Measurements from ENCODE around the gene KCNMB2. TPM values are rescaled to one million over a fixed set of nuclear protein-coding genes. Genes with fewer than 3 reads are reported as not detected.
A peak's percentile ranks its signal among the peaks of the same experiment; 100 is the strongest.

KCNMB2 gene
- total RNA-seq, 1 experiment from 2014 or later, result not detected

GRCh38 chr3:178537122-178537705 lies 978 bp downstream of the KCNMB2 start:
- POLR2A ChIA-PET, result no interaction called here

GRCh38 chr3:178538056-178538455 lies 1.8 kb downstream of the KCNMB2 start:
- CTCF ChIA-PET, result no interaction called here
- Mint-ChIP-seq H3K27ac (no peak overlapping the region), H3K4me1 (peaks cover 62% of the 10 kb centered on the region), H3K4me3 (no peak overlapping the region), H3K36me3 (no peaks in the 10 kb centered on the region), H3K9me3 (no peaks in the 10 kb centered on the region), H3K27me3 (ENCODE audit: low read depth) (no peaks in the 10 kb centered on the region)
- POLR2A ChIA-PET, result no interaction called here
- DNase-seq (ENCODE audit: low spot score) (no peak), ATAC-seq (no peak)
- TF ChIP-seq ATF1 (CRISPR knock-in tag; IDR thresholded peaks at IDR 0.05), result no peak
- no peak for TF ChIP-seq ATF6 (CRISPR knock-in tag; IDR thresholded peaks at IDR 0.05)
- TF ChIP-seq MXD4 (CRISPR knock-in tag; IDR thresholded peaks at IDR 0.05; ENCODE audit: borderline replicate concordance), result no peak
- TF ChIP-seq ZNF425 (CRISPR knock-in tag; conservative IDR thresholded peaks at IDR 0.05), result no peak
- no peak for TF ChIP-seq USF2 (CRISPR knock-in tag; IDR thresholded peaks at IDR 0.05)
- no peak for TF ChIP-seq IRF1 (CRISPR knock-in tag; IDR thresholded peaks at IDR 0.05)
- no peak for TF ChIP-seq ZNF219 (CRISPR knock-in tag; IDR thresholded peaks at IDR 0.05; ENCODE audit: borderline replicate concordance)
- TF ChIP-seq TCF7 (CRISPR knock-in tag; IDR thresholded peaks at IDR 0.05; ENCODE audit: low read depth), result no peak
- TF ChIP-seq HMGA2 (CRISPR knock-in tag; IDR thresholded peaks at IDR 0.05), result no peak
- no peak for TF ChIP-seq NFATC4 (CRISPR knock-in tag; IDR thresholded peaks at IDR 0.05)
- TF ChIP-seq ZNF138 (CRISPR knock-in tag; conservative IDR thresholded peaks at IDR 0.05), result no peak
- no peak for TF ChIP-seq FOXK1 (CRISPR knock-in tag; IDR thresholded peaks at IDR 0.05)
- no peak for TF ChIP-seq GTF2I (CRISPR knock-in tag; conservative IDR thresholded peaks at IDR 0.05)
- TF ChIP-seq E2F5 (CRISPR knock-in tag; IDR thresholded peaks at IDR 0.05), result no peak
- no peak for TF ChIP-seq RELA (CRISPR knock-in tag; IDR thresholded peaks at IDR 0.05; ENCODE audit: borderline replicate concordance)

More at GRCh38 chr3:178537122-178537705, 978 bp downstream of the KCNMB2 start:
- no peaks in the 10 kb centered on the region for H3K9me3 Mint-ChIP-seq
- H3K4me1 Mint-ChIP-seq, result peaks cover 67% of the 10 kb centered on the region
- CTCF ChIA-PET, result no interaction called here
- DNase-seq (ENCODE audit: low spot score) (no peak), ATAC-seq (peak; percentile 37)
- H3K27ac Mint-ChIP-seq, result peak overlapping the region; percentile 59
- no peaks in the 10 kb centered on the region for H3K36me3 Mint-ChIP-seq
- H3K4me3 Mint-ChIP-seq, result peak overlapping the region; percentile 70
- no peak for TF ChIP-seq NR2C2 (CRISPR knock-in tag; IDR thresholded peaks at IDR 0.05)
- no peak for TF ChIP-seq ZNF219 (CRISPR knock-in tag; IDR thresholded peaks at IDR 0.05; ENCODE audit: borderline replicate concordance)
- TF ChIP-seq ZMAT4 (CRISPR knock-in tag; IDR thresholded peaks at IDR 0.05), result no peak
- no peak for TF ChIP-seq HMGA2 (CRISPR knock-in tag; IDR thresholded peaks at IDR 0.05)
- no peak for TF ChIP-seq CBFB (CRISPR knock-in tag; IDR thresholded peaks at IDR 0.05; ENCODE audit: low read depth)
- no peak for TF ChIP-seq FOXK1 (CRISPR knock-in tag; IDR thresholded peaks at IDR 0.05)
- TF ChIP-seq JAZF1 (CRISPR knock-in tag; IDR thresholded peaks at IDR 0.05), result no peak
- TF ChIP-seq MYBL2 (CRISPR knock-in tag; IDR thresholded peaks at IDR 0.05), result no peak
- H3K27me3 Mint-ChIP-seq (ENCODE audit: low read depth), result no peaks in the 10 kb centered on the region
